ENCODE results near the gene NRCAM.
"Not testable (repeated sequence)": the region's sequence is repeated elsewhere in the genome, so short reads cannot be mapped to it uniquely, and the experiment has no call there.

Gene NRCAM

DNA sequence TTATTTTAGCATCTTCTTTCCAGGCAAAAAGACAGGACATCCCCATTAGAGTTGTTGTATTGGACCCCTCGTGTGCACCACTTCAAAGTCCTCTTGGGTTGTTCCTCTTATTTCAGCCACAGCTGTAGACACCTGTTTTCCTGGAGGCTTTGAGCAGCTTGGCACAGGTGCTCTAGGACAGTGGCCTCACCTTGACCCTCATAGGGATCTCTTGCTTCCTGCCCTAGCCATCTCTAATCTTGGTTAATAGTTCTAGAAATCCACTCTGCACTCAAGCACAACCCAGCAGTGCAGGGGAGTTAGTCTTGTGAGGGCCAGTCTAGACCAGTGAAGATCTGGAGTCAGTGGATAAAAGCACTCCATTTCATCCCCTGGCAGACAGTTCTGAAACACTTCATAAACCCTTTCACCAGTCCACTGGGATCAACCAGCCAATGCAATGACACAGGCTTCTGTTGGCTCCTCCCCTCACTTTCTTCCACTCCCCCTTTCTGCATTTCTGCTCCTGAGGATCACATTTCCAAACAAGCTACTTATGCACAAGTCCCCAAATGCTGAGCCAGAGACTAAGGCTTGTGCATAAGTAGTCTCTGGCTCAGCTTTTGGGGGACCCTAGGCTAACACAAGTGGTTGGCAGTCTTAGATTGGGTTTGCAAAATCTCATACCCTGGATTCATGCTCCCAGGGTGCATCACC is 194.5 kb downstream of the NRCAM start:
- no peaks in the 10 kb centered on the region for H3K4me1 ChIP-seq (ENCODE audit: control insufficient read depth, insufficient read depth, low read length)
- no peak overlapping the region for H3K4me3 ChIP-seq (ENCODE audit: low read depth, low read length)
- H3K36me3 ChIP-seq (ENCODE audit: control insufficient read depth in 2 of 2, insufficient read depth in 1 of 2, low read length in 2 of 2): no peaks in the 10 kb centered on the region
- no peaks in the 10 kb centered on the region for H3K9me3 ChIP-seq (ENCODE audit: control insufficient read depth, insufficient read depth, low read depth, low read length)
- no peak overlapping the region for H3K27ac ChIP-seq (ENCODE audit: extremely low read depth, low read depth, low read length)
- TF ChIP-seq OSR2 (tag by site-specific recombination; IDR thresholded peaks at IDR 0.05) (0 out of 2 replicates have a peak, but pooled peaks have one; percentile 14), ZNF433 (tag by site-specific recombination; IDR thresholded peaks at IDR 0.05; ENCODE audit: low read depth) (no peak), GFI1B (tag by site-specific recombination; IDR thresholded peaks at IDR 0.05) (no peak), ZNF175 (tag by site-specific recombination; IDR thresholded peaks at IDR 0.05) (no peak), MZF1 (tag by site-specific recombination; IDR thresholded peaks at IDR 0.05; ENCODE audit: borderline replicate concordance) (peak; percentile 87; the same call in 1 of the 2 replicates)
- ChIA-PET CTCF (no interaction called here), POLR2A (no interaction called here)

DNA sequence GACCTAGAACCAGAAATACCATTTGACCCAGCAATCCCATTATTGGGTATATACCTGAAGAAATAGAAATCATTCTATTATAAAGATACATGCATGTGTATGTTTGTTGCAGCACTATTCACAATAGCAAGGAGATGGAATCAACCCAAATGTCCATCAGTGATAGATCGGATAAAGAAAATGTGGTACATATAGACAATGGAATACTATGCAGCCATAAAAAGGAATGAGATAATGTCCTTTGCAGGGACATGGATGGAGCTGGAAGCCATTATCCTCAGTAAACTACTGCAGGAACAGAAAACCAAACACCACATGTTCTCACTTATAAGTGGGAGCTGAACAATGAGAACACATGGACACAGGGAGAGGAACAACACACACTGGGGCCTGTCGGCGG is 196.8 kb downstream of the NRCAM start:
- H3K36me3 ChIP-seq (ENCODE audit: control insufficient read depth in 2 of 2, insufficient read depth in 1 of 2, low read length in 2 of 2); H3K9me3 ChIP-seq (ENCODE audit: control insufficient read depth, insufficient read depth, low read depth, low read length); POLR2A ChIA-PET; H3K4me3 ChIP-seq (ENCODE audit: low read depth, low read length); H3K27ac ChIP-seq (ENCODE audit: extremely low read depth, low read depth, low read length); H3K4me1 ChIP-seq (ENCODE audit: control insufficient read depth, insufficient read depth, low read length); CTCF ChIA-PET: not testable (repeated sequence)
- TF ChIP-seq ZNF146 (tag by site-specific recombination; IDR thresholded peaks at IDR 0.05): peak; percentile 88; the same call in 1 of the 2 replicates

- H3K4me1 ChIP-seq (ENCODE audit: control insufficient read depth, insufficient read depth, low read length): no peaks in the 10 kb centered on the region
- no peak overlapping the region for H3K4me3 ChIP-seq (ENCODE audit: low read depth, low read length)
- H3K36me3 ChIP-seq (ENCODE audit: control insufficient read depth in 2 of 2, insufficient read depth in 1 of 2, low read length in 2 of 2): no peaks in the 10 kb centered on the region
- H3K27ac ChIP-seq (ENCODE audit: extremely low read depth, low read depth, low read length): no peak overlapping the region
- no peaks in the 10 kb centered on the region for H3K9me3 ChIP-seq (ENCODE audit: control insufficient read depth, insufficient read depth, low read depth, low read length)
- TF ChIP-seq, protein P1, sequence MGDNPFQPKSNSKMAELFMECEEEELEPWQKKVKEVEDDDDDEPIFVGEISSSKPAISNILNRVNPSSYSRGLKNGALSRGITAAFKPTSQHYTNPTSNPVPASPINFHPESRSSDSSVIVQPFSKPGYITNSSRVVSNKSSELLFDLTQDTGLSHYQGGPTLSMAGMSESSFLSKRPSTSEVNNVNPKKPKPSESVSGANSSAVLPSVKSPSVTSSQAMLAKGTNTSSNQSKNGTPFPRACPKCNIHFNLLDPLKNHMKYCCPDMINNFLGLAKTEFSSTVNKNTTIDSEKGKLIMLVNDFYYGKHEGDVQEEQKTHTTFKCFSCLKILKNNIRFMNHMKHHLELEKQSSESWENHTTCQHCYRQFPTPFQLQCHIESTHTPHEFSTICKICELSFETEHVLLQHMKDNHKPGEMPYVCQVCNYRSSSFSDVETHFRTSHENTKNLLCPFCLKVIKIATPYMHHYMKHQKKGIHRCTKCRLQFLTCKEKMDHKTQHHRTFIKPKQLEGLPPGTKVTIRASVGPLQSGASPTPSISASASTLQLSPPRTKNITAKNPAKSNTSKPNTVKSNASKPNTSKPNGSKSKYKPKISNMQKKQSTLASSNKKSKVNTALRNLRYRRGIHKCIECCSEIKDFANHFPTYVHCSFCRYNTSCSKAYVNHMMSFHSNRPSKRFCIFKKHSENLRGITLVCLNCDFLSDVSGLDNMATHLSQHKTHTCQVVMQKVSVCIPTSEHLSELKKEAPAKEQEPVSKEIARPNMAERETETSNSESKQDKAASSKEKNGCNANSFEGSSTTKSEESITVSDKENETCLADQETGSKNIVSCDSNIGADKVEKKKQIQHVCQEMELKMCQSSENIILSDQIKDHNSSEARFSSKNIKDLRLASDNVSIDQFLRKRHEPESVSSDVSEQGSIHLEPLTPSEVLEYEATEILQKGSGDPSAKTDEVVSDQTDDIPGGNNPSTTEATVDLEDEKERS (tag by site-specific recombination; IDR thresholded peaks at IDR 0.05): no peak
- TF ChIP-seq ZNF155 (tag by site-specific recombination; IDR thresholded peaks at IDR 0.05): no peak
- TF ChIP-seq TRIM28 (IDR thresholded peaks at IDR 0.05; ENCODE audit: borderline replicate concordance, low read length): no peak
- no peak for TF ChIP-seq KLF7 (tag by site-specific recombination; IDR thresholded peaks at IDR 0.05; ENCODE audit: borderline replicate concordance)
- no peak for TF ChIP-seq MZF1 (tag by site-specific recombination; IDR thresholded peaks at IDR 0.05; ENCODE audit: borderline replicate concordance)
- TF ChIP-seq ZNF394 (tag by site-specific recombination; IDR thresholded peaks at IDR 0.05; ENCODE audit: borderline replicate concordance): no peak
- TF ChIP-seq ZSCAN23 (tag by site-specific recombination; IDR thresholded peaks at IDR 0.05): no peak
- no peak for TF ChIP-seq KLF9 (tag by site-specific recombination; IDR thresholded peaks at IDR 0.05; ENCODE audit: low read depth)
- no peak for TF ChIP-seq ZFP69B (tag by site-specific recombination; IDR thresholded peaks at IDR 0.05)
- TF ChIP-seq ZNF223 (tag by site-specific recombination; IDR thresholded peaks at IDR 0.05): no peak
- TF ChIP-seq ZNF112 (tag by site-specific recombination; IDR thresholded peaks at IDR 0.05): no peak
- TF ChIP-seq, protein P2, sequence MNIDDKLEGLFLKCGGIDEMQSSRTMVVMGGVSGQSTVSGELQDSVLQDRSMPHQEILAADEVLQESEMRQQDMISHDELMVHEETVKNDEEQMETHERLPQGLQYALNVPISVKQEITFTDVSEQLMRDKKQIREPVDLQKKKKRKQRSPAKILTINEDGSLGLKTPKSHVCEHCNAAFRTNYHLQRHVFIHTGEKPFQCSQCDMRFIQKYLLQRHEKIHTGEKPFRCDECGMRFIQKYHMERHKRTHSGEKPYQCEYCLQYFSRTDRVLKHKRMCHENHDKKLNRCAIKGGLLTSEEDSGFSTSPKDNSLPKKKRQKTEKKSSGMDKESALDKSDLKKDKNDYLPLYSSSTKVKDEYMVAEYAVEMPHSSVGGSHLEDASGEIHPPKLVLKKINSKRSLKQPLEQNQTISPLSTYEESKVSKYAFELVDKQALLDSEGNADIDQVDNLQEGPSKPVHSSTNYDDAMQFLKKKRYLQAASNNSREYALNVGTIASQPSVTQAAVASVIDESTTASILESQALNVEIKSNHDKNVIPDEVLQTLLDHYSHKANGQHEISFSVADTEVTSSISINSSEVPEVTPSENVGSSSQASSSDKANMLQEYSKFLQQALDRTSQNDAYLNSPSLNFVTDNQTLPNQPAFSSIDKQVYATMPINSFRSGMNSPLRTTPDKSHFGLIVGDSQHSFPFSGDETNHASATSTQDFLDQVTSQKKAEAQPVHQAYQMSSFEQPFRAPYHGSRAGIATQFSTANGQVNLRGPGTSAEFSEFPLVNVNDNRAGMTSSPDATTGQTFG (tag by site-specific recombination; IDR thresholded peaks at IDR 0.05; ENCODE audit: borderline replicate concordance): no peak
- no peak for TF ChIP-seq OSR2 (tag by site-specific recombination; IDR thresholded peaks at IDR 0.05)
- TF ChIP-seq ZNF292 (tag by site-specific recombination; IDR thresholded peaks at IDR 0.05; ENCODE audit: borderline replicate concordance, low read depth): no peak
- TF ChIP-seq KLF8 (tag by site-specific recombination; IDR thresholded peaks at IDR 0.05): no peak
- no peak for TF ChIP-seq ZNF266 (tag by site-specific recombination; IDR thresholded peaks at IDR 0.05; ENCODE audit: low read depth)
- no peak for TF ChIP-seq ZNF24 (tag by site-specific recombination; IDR thresholded peaks at IDR 0.05)
- TF ChIP-seq ZSCAN16 (tag by site-specific recombination; IDR thresholded peaks at IDR 0.05): no peak
- POLR2A ChIA-PET: no interaction called here
- CTCF ChIA-PET: interaction anchor here (0.7 kb wide), 1 partner anchor 116 kb away, joined by 3 read pairs; no protein-coding TSS in a partner anchor
Measured at GRCh38 chr7:108257954-108258353, 198.3 kb downstream of the NRCAM start.
